ENCODE measurements around the gene EML6. TPM values are rescaled to one million over a fixed set of nuclear protein-coding genes. Genes with fewer than 3 reads are reported as not detected.

The EML6 gene
- total RNA-seq, 4 donors from 2014 or later: 0.51 to 1.1 (median 0.61) TPM

GRCh38 chr2:55000341-55000740 lies 276.9 kb downstream of the EML6 start:
- TF ChIP-seq, protein P1, sequence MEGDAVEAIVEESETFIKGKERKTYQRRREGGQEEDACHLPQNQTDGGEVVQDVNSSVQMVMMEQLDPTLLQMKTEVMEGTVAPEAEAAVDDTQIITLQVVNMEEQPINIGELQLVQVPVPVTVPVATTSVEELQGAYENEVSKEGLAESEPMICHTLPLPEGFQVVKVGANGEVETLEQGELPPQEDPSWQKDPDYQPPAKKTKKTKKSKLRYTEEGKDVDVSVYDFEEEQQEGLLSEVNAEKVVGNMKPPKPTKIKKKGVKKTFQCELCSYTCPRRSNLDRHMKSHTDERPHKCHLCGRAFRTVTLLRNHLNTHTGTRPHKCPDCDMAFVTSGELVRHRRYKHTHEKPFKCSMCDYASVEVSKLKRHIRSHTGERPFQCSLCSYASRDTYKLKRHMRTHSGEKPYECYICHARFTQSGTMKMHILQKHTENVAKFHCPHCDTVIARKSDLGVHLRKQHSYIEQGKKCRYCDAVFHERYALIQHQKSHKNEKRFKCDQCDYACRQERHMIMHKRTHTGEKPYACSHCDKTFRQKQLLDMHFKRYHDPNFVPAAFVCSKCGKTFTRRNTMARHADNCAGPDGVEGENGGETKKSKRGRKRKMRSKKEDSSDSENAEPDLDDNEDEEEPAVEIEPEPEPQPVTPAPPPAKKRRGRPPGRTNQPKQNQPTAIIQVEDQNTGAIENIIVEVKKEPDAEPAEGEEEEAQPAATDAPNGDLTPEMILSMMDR (IDR thresholded peaks at IDR 0.05; ENCODE audit: low read depth): no peak

DNA sequence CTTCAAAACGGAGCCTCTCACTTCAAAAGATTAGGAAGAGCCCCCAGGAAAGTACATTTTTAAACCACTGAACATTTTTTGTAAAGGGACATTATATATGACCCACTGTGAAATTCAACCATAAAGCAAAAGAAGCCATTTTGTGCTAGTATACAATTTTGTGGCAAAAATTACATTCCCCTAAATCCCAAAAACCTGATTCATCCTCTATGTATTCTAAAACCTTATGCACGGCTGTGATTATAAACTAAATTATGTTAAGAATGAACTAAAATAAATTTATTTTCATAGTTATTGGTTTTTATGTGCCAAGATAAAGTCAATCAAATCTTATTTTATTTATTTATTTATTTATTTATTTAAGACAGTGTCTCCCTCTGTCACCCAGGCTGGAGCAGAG lies 278.3 kb downstream of the EML6 start:
- TF ChIP-seq, protein P1 (IDR thresholded peaks at IDR 0.05; ENCODE audit: low read depth): no peak

- TF ChIP-seq, protein P1 (IDR thresholded peaks at IDR 0.05; ENCODE audit: low read depth): no peak
Measured at GRCh38 chr2:55003706-55004639, 280.5 kb downstream of the EML6 start.

DNA sequence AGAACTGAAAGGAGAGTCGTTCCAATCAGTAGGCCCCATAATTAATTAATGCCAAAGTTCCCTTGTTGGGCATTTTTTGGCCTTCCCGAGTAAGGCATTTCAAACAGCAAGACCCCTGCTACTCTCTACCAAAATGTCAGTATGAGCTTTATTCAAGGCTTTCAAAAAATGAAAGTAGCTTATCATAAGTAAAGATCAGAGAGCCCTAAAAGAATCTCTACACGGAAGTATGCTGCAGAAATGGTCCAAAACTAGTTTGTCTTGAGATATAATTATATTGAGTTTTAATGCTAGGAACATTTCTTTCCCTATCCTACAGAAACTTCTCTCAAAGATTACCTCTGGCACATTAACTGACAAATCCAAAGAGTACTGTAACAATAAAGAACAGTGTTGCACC lies 282.8 kb downstream of the EML6 start:
- TF ChIP-seq, protein P1 (IDR thresholded peaks at IDR 0.05; ENCODE audit: low read depth): no peak

DNA sequence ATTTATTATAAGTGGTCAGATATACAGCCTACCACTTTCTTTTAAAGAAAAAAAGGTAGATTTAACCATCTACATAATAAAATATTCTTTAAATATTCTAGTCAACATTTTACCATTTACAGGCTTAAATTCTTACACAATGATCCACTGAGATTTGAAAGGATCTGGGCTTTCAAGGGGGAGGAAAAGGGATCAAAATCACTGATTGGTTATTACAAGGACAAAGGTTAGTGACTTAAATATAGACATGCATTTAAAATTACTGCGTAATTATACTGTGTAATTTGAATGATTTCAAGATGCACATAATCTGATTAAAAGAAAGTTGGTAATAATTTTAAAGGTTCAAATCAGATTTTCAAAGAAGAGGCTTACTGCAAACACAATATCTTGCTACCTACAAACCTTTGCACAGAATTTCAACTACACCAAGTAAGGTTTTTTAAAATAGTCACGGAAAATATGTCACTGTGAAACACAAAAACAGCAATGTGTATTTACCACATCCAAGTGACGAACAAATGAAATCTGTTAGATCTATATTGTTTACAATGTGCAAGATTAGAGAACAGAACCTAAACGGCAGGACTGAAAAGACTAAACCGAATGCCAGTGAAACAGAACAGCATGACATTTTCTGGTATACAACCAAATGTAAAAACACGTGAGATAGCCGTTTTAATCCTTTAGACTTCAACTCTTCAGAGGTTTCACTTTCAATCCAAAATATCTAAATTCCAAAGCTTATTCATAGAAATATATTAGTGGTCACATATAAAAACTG lies 286.0 kb downstream of the EML6 start:
- TF ChIP-seq, protein P1 (IDR thresholded peaks at IDR 0.05; ENCODE audit: low read depth): no peak

DNA sequence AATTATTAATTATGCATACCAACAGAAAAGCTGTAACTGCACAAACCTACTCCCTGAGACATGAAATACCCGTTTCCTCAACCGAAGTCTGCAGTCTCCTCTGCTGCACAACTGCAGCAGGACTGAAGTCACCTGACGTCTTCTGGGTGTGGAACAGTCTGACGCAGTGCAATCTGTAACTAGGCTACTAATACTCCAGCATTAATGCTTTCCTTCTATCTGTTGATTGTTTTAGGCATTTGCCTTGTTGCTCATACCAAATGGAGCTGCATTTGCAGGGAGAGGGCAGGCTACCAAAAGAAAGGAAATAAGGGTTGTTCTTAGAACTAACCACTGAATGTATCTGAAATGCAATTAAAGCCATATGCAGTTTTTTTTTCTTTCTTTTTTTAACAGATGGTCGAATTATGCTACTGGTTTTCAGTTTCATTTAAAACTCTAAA lies 286.7 kb downstream of the EML6 start:
- TF ChIP-seq, protein P1 (IDR thresholded peaks at IDR 0.05; ENCODE audit: low read depth): no peak

- TF ChIP-seq, protein P1 (IDR thresholded peaks at IDR 0.05; ENCODE audit: low read depth): no peak
Measured at GRCh38 chr2:55010915-55011314, 287.5 kb downstream of the EML6 start.
